WERI-Rb-1 (cell line): ENCODE measurements around the gene EMID1.

Source experiments
- DNase-seq: peaks from one replicate; pipeline ENCODE4 v3.0.0-alpha.2; 2020
- H3K27ac ChIP-seq: fragments of 250-450 bp; sonication (Bioruptor Pico); 2 replicates; pipeline ENCODE4 v1.5.1; 2020; ENCODE audit warnings: mild to moderate bottlenecking, moderate library complexity
- H3K27me3 ChIP-seq: fragments of 250-450 bp; sonication (Bioruptor Pico); 2 replicates; pipeline ENCODE4 v1.5.1; 2021; ENCODE audit warnings: mild to moderate bottlenecking, low read depth, moderate library complexity; ENCODE audit not compliant: insufficient read depth, severe bottlenecking
- H3K36me3 ChIP-seq: fragments of 250-450 bp; sonication (Bioruptor Pico); 2 replicates; pipeline ENCODE4 v1.5.1; 2020; ENCODE audit warnings: mild to moderate bottlenecking, moderate library complexity
- H3K4me3 ChIP-seq: 2 replicates; pipeline ENCODE4 v1.5.1; 2011; ENCODE audit warnings: low read depth, mild to moderate bottlenecking, control low read depth, low read length
- H3K9me3 ChIP-seq: fragments of 250-450 bp; sonication (Bioruptor Pico); 2 replicates; pipeline ENCODE4 v1.5.1; 2021; ENCODE audit warnings: mild to moderate bottlenecking, moderate library complexity; ENCODE audit not compliant: severe bottlenecking
- TF ChIP-seq, protein P1 (sequence below): IDR thresholded peaks from 2 replicates; pipeline ENCODE4 v1.5.1; 2011; ENCODE audit warnings: low read depth, mild to moderate bottlenecking, control low read depth, inconsistent platforms, low read length

Gene EMID1

DNA sequence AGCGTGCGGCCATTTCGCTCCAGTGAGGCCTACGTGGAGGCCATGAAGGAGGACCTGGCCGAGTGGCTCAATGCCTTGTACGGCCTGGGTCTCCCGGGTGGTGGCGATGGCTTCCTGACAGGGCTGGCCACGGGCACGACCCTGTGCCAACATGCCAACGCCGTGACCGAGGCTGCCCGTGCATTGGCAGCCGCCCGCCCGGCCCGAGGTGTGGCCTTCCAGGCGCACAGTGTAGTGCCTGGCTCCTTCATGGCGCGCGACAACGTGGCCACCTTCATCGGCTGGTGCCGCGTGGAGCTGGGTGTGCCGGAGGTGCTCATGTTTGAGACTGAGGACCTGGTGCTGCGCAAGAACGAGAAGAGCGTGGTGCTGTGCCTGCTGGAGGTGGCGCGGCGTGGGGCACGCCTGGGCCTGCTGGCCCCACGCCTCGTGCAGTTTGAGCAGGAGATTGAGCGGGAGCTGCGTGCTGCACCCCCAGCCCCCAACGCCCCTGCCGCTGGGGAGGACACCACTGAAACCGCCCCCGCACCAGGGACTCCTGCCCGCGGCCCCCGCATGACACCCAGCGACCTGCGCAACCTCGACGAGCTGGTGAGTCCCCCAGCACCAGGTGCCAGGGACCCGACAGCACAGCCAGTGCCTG is 102.6 kb downstream of the EMID1 start:
- Histone ChIP-seq H3K27ac (no peak overlapping the region), H3K4me3 (no peak overlapping the region), H3K9me3 (no peaks in the 10 kb centered on the region), H3K36me3 (peaks cover 17% of the 10 kb centered on the region), H3K27me3 (no peaks in the 10 kb centered on the region)
- DNase-seq = peak; percentile 3
- TF ChIP-seq, protein P1, sequence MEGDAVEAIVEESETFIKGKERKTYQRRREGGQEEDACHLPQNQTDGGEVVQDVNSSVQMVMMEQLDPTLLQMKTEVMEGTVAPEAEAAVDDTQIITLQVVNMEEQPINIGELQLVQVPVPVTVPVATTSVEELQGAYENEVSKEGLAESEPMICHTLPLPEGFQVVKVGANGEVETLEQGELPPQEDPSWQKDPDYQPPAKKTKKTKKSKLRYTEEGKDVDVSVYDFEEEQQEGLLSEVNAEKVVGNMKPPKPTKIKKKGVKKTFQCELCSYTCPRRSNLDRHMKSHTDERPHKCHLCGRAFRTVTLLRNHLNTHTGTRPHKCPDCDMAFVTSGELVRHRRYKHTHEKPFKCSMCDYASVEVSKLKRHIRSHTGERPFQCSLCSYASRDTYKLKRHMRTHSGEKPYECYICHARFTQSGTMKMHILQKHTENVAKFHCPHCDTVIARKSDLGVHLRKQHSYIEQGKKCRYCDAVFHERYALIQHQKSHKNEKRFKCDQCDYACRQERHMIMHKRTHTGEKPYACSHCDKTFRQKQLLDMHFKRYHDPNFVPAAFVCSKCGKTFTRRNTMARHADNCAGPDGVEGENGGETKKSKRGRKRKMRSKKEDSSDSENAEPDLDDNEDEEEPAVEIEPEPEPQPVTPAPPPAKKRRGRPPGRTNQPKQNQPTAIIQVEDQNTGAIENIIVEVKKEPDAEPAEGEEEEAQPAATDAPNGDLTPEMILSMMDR = no peak

DNA sequence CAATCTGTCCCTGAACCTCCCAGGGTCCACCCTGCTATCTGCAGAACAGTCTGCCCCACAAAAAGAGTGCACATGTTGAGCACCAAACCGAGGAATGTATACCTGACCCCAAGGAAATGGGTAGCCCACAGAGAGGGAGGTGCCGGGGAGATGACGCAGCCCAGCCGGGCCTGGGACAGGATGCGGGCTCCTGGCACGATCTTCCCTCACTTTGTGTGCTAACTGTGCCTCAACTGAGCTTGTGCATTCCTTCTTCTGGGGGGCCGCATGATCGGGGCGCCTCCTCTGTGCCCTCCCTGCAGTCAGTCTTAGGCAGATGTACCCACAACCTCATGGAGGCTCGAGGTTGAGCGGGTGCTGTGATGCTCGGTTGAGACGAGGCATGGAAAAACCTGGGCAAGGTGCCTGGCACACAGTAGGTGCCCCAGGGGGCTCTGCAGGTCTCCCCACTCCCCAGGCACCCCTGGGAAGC is 103.1 kb downstream of the EMID1 start:
- Histone ChIP-seq H3K4me3 (no peak overlapping the region), H3K27me3 (no peaks in the 10 kb centered on the region), H3K27ac (no peak overlapping the region), H3K36me3 (peaks cover 17% of the 10 kb centered on the region), H3K9me3 (no peaks in the 10 kb centered on the region)
- no peak for DNase-seq
- TF ChIP-seq, protein P1 = no peak
